HG02938 (cell line): Measurements from ENCODE around the gene SCFD1.
"Not testable (repeated sequence)": the region's sequence is repeated elsewhere in the genome, so short reads cannot be mapped to it uniquely, and the experiment has no call there.

ENCODE experiments used
- ATAC-seq: cut with Tn5 transposase; IDR thresholded peaks from one replicate; pipeline ENCODE4 v1.9.1; 2021; ENCODE audit warnings: mild to moderate bottlenecking, moderate library complexity; ENCODE audit not compliant: unreplicated experiment

SCFD1 gene

GRCh38 chr14:30621940-30622830 lies at the start of gene SCFD1:
Gene SCFD1, plus strand, starts transcription at chr14:30622319. Its CDS starts 20 bp downstream, at chr14:30622339.
- ATAC-seq, result peak; percentile 89

DNA sequence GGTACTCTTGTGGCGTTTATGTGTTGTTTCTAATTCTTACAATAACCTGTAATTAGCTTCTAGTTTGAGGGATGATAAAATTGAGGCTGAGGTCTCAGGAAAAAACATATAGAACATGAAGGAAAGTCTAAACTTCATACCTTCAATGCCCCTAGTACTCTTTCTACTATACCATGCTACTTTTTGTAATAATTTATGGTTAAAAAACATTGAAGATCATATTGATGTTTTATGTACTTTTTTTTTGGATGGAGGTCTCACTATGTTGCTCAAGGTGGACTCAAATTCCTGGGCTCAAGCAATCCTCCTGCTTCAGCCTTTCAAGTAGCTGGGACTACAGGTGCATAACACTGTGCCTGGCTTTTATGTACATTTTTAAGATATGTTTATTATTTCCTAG lies 49.3 kb upstream of the SCFD1 start:
- no peak for ATAC-seq

- ATAC-seq, result no peak
Observed at GRCh38 chr14:30573226-30573814, 48.8 kb upstream of the SCFD1 start.

- no peak for ATAC-seq
Observed at GRCh38 chr14:30573966-30574365, 48.2 kb upstream of the SCFD1 start.

- not testable (repeated sequence) for ATAC-seq
Observed at GRCh38 chr14:30574777-30575176, 47.3 kb upstream of the SCFD1 start.

DNA sequence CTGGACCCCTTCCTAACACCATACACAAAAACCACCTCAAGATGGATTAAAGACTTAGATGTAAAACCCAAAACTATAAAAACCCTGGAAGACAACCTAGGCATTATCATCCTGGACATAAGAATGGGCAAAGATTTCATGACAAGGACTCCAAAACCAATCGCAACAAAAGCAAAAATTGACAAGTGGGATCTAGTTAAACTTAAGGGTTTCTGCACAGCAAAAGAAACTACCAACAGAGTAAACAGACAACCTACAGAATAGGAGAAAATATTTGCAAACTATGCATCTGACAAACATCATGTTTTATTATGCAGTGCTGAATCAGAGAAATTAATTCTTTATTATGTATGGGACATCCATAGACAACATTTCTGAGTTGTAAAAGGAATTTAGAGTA lies 45.8 kb upstream of the SCFD1 start:
- not testable (repeated sequence) for ATAC-seq

- ATAC-seq, result no peak
Observed at GRCh38 chr14:30580616-30581282, 41.4 kb upstream of the SCFD1 start.

- no peak for ATAC-seq
Observed at GRCh38 chr14:30581283-30581625, 40.9 kb upstream of the SCFD1 start.

- ATAC-seq, result no peak
Observed at GRCh38 chr14:30582376-30582775, 39.7 kb upstream of the SCFD1 start.

- ATAC-seq, result no peak
Observed at GRCh38 chr14:30584058-30584630, 38.0 kb upstream of the SCFD1 start.

GRCh38 chr14:30585204-30585603 lies 36.9 kb upstream of the SCFD1 start:
- no peak for ATAC-seq

- ATAC-seq, result no peak
Observed at GRCh38 chr14:30587141-30587540, 35.0 kb upstream of the SCFD1 start.

DNA sequence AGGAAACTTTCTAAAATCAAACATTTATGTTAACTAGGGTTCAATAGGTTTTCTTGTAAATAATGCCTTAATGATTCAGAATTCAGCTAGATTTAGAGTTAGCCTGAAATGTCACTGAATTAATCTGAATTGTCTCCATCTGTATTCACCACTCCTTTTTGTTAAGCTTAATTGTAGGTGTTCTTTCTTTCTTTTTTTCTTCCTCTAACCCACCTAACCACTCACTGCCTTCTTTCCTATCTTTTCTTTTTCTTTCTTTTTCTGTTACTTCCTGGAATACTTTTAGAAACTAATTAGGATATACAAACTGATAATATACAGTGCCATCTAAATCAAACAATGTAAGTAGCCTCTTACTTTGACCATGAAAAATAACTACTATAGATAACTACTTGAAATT lies 33.2 kb upstream of the SCFD1 start:
- no peak for ATAC-seq

DNA sequence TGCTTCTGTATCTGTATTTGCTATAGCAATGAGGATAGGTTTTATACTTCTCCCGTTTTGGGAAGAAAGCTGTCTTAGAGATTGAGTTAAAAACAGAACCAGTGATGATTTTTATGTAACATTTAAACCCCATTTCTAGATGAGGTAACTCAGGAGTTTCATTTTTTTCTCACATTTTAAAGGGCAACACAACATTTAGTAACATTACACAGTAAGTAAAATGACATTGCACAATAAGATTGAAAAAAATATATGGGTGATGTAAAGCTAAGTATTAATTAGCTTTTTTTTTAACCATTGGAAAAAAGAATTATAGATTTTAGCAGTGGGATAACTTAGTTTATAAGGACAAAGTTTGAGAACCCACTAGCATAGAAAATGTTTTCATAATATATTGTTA lies 25.2 kb upstream of the SCFD1 start:
- ATAC-seq, result no peak

- no peak for ATAC-seq
Observed at GRCh38 chr14:30597504-30597903, 24.6 kb upstream of the SCFD1 start.

DNA sequence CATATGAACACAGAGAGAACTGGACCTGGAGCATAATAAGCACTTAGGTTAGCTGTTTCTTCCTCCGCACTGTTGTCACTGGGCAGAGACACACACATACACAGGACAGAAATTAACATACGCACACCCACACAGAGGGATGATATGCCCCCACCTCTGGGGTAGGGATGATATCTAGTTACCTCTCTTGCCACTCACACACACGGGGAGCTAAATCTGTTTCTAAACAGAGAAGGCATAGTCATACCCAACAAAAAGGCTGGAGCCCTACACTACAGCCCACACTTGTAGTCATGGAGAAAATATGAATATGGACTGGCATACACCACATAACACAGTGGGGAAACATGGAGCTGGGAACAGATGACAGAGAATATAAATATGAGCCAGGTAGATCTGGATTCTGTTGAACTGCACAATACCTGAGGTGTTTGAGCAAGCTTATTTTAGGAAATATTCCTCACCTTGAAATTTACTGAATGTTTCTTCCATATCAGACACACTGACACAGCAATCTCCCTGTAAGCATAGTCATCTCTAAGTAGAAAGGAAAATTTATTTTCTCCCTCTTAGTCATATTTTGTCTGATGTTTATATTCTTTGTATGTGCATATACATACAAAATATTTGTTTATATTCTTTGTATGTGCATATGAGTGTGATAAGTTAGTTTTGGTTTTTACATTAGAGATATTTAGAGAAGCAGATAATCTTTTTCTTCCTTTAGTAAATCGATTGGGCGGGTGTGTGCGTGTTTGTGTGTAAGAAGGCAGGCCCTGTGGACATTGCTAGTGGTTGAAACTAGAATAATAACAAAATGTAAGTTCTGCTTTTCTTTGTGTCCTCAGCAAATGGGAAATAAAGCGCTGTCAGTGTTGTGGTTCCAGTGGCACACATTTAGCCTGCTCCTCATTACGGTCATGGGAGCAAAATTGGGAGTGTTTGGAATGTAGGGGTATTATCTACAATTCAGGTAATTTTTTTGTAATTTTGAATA lies 20.9 kb upstream of the SCFD1 start:
- no peak for ATAC-seq

GRCh38 chr14:30603402-30603801 lies 18.7 kb upstream of the SCFD1 start:
- no peak for ATAC-seq

GRCh38 chr14:30604696-30605095 lies 17.4 kb upstream of the SCFD1 start:
- ATAC-seq, result not testable (repeated sequence)

GRCh38 chr14:30607156-30607780 lies 14.9 kb upstream of the SCFD1 start:
- ATAC-seq, result no peak

GRCh38 chr14:30608533-30609006 lies 13.5 kb upstream of the SCFD1 start:
- ATAC-seq, result no peak
